Measurements from ENCODE around the gene CELA3A. TPM values are rescaled to one million over a fixed set of nuclear protein-coding genes. Genes with fewer than 3 reads are reported as not detected.

The CELA3A gene
- total and polyA plus RNA-seq, 2 of the 13 experiments (the other 11 are each of a cell fraction or from before 2014, with no cell fraction given) = 0.09 TPM; not detected in 1

DNA sequence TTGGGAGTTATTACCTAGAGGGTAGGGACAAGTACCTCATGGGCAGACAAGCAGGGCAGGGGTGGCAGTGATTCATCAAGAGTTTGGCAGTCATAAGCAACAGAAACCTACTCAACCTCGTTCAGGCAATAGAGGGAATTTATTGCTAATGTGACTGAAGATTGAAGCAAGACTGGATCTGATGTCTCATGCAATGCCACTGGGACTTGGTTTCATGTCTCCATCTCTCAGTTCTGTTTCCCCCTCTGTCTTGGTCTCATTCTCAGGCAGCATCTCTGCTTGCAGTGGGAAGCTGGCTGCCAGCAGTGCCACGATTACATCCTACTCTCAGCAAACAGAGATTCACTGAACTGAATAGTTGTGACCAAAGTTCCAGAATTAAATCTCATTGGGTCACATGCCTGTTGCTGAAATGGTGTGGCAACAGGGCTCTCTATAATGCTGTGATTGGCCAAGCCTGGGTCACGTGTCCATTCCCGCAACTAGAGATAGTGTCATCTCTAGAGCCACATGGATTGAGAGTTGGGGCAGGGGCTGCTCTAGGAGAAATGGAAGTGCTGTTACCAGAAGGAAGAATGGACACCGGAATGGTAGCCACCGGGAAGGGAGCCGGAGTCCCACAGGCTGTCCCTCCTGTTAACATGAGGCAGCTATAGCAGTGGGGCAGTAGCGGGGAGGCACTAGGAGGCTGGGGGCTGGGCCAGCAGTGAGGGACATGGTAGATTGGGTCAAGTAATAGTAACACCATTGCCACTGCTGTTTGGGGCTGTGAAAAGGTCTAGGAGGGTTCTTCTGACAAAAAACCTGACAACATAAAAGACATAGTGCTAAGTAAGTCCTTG is 47.1 kb downstream of the CELA3A start (continued):
- TF ChIP-seq FOXA3 (CRISPR knock-in tag; IDR thresholded peaks at IDR 0.05) (no peak; the same call in 1 of the 2 replicates), ETV5 (CRISPR knock-in tag; IDR thresholded peaks at IDR 0.05; ENCODE audit: borderline replicate concordance) (no peak), SNAI1 (CRISPR knock-in tag; IDR thresholded peaks at IDR 0.05; ENCODE audit: borderline replicate concordance) (no peak), PRMT3 (CRISPR knock-in tag; IDR thresholded peaks at IDR 0.05; ENCODE audit: borderline replicate concordance, low read depth) (no peak), PHF21A (CRISPR knock-in tag; IDR thresholded peaks at IDR 0.05) (peak; percentile 41; the same call in 1 of the 2 replicates), HOXA9 (CRISPR knock-in tag; IDR thresholded peaks at IDR 0.05; ENCODE audit: borderline replicate concordance) (no peak), ZNF547 (CRISPR knock-in tag; IDR thresholded peaks at IDR 0.05) (no peak), HNF4G (IDR thresholded peaks at IDR 0.05; ENCODE audit: borderline replicate concordance, low read depth, low read length) (no peak), HNF4G (CRISPR knock-in tag; IDR thresholded peaks at IDR 0.05; ENCODE audit: borderline replicate concordance, low read depth) (no peak), NFYC (CRISPR knock-in tag; IDR thresholded peaks at IDR 0.05) (peak; percentile 86), AKAP8 (CRISPR knock-in tag; IDR thresholded peaks at IDR 0.05) (no peak), ZNF777 (CRISPR knock-in tag; IDR thresholded peaks at IDR 0.05) (no peak), MYC (CRISPR knock-in tag; IDR thresholded peaks at IDR 0.05; ENCODE audit: borderline replicate concordance) (no peak; the same call in 1 of the 2 replicates), ZBTB7B (CRISPR knock-in tag; IDR thresholded peaks at IDR 0.05) (no peak), RARG (CRISPR knock-in tag; IDR thresholded peaks at IDR 0.05; ENCODE audit: low read depth) (no peak)
- TF ChIP-seq, protein P1, sequence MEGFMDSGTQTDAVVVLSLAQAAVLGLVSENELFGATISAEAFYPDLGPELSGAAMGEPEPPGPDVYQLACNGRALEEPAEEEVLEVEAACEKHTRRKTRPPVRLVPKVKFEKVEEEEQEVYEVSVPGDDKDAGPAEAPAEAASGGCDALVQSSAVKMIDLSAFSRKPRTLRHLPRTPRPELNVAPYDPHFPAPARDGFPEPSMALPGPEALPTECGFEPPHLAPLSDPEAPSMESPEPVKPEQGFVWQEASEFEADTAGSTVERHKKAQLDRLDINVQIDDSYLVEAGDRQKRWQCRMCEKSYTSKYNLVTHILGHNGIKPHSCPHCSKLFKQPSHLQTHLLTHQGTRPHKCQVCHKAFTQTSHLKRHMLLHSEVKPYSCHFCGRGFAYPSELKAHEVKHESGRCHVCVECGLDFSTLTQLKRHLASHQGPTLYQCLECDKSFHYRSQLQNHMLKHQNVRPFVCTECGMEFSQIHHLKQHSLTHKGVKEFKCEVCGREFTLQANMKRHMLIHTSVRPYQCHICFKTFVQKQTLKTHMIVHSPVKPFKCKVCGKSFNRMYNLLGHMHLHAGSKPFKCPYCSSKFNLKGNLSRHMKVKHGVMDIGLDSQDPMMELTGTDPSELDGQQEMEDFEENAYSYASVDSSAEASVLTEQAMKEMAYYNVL (CRISPR knock-in tag; IDR thresholded peaks at IDR 0.05; ENCODE audit: borderline replicate concordance) = peak; percentile 30; the same call in 1 of the 2 replicates
- TF ChIP-seq, protein P2, sequence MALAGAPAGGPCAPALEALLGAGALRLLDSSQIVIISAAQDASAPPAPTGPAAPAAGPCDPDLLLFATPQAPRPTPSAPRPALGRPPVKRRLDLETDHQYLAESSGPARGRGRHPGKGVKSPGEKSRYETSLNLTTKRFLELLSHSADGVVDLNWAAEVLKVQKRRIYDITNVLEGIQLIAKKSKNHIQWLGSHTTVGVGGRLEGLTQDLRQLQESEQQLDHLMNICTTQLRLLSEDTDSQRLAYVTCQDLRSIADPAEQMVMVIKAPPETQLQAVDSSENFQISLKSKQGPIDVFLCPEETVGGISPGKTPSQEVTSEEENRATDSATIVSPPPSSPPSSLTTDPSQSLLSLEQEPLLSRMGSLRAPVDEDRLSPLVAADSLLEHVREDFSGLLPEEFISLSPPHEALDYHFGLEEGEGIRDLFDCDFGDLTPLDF (CRISPR knock-in tag; IDR thresholded peaks at IDR 0.05) = no peak
- TF ChIP-seq, protein P3, sequence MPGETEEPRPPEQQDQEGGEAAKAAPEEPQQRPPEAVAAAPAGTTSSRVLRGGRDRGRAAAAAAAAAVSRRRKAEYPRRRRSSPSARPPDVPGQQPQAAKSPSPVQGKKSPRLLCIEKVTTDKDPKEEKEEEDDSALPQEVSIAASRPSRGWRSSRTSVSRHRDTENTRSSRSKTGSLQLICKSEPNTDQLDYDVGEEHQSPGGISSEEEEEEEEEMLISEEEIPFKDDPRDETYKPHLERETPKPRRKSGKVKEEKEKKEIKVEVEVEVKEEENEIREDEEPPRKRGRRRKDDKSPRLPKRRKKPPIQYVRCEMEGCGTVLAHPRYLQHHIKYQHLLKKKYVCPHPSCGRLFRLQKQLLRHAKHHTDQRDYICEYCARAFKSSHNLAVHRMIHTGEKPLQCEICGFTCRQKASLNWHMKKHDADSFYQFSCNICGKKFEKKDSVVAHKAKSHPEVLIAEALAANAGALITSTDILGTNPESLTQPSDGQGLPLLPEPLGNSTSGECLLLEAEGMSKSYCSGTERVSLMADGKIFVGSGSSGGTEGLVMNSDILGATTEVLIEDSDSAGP (CRISPR knock-in tag; IDR thresholded peaks at IDR 0.05; ENCODE audit: borderline replicate concordance) = 0 out of 2 replicates have a peak, but pooled peaks have one; percentile 20
- TF ChIP-seq, protein P4, sequence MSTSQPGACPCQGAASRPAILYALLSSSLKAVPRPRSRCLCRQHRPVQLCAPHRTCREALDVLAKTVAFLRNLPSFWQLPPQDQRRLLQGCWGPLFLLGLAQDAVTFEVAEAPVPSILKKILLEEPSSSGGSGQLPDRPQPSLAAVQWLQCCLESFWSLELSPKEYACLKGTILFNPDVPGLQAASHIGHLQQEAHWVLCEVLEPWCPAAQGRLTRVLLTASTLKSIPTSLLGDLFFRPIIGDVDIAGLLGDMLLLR (CRISPR knock-in tag; IDR thresholded peaks at IDR 0.05) = no peak
- TF ChIP-seq, protein P5, sequence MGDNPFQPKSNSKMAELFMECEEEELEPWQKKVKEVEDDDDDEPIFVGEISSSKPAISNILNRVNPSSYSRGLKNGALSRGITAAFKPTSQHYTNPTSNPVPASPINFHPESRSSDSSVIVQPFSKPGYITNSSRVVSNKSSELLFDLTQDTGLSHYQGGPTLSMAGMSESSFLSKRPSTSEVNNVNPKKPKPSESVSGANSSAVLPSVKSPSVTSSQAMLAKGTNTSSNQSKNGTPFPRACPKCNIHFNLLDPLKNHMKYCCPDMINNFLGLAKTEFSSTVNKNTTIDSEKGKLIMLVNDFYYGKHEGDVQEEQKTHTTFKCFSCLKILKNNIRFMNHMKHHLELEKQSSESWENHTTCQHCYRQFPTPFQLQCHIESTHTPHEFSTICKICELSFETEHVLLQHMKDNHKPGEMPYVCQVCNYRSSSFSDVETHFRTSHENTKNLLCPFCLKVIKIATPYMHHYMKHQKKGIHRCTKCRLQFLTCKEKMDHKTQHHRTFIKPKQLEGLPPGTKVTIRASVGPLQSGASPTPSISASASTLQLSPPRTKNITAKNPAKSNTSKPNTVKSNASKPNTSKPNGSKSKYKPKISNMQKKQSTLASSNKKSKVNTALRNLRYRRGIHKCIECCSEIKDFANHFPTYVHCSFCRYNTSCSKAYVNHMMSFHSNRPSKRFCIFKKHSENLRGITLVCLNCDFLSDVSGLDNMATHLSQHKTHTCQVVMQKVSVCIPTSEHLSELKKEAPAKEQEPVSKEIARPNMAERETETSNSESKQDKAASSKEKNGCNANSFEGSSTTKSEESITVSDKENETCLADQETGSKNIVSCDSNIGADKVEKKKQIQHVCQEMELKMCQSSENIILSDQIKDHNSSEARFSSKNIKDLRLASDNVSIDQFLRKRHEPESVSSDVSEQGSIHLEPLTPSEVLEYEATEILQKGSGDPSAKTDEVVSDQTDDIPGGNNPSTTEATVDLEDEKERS (CRISPR knock-in tag; IDR thresholded peaks at IDR 0.05) = no peak
